Lower lobe of right lung (tissue), 2 donors: ENCODE measurements around the gene METTL6. TPM values are rescaled to one million over a fixed set of nuclear protein-coding genes. Genes with fewer than 3 reads are reported as not detected.

Experiments used
- ATAC-seq, 2 donors: fragments of 200-7000 bp; cut with Tn5 transposase; one replicate each; pipeline ENCODE4 v1.9.1; 2020 to 2022; ENCODE audit warnings: mild to moderate bottlenecking in 2 of 2, moderate library complexity in 2 of 2
- DNase-seq: peaks from one replicate; pipeline ENCODE4 v3.0.0-alpha.2; 2020
- H3K27ac ChIP-seq: fragments of 200-600 bp; one replicate; pipeline ENCODE4 v1.8.0; 2022
- H3K27me3 ChIP-seq: fragments of 200-600 bp; one replicate; pipeline ENCODE4 v1.8.0; 2022; ENCODE audit warnings: low read depth
- H3K36me3 ChIP-seq: fragments of 200-600 bp; one replicate; pipeline ENCODE4 v1.8.0; 2022; ENCODE audit warnings: mild to moderate bottlenecking
- H3K4me1 ChIP-seq: fragments of 200-600 bp; one replicate; pipeline ENCODE4 v1.8.0; 2022
- H3K4me3 ChIP-seq: fragments of 200-600 bp; one replicate; pipeline ENCODE4 v1.8.0; 2022; ENCODE audit warnings: mild to moderate bottlenecking
- H3K9me3 ChIP-seq: fragments of 200-600 bp; one replicate; pipeline ENCODE4 v1.8.0; 2022
- intact Hi-C: fragments of 100-400 bp; cut with DNase I; formaldehyde crosslinking; loops from one replicate; pipeline ENCODE4 v1.11.0; 2022
- total RNA-seq: library from RNA; stranded (reverse); fragmentation: NEBNext Ultra II Directional; extraction: Animal tissue kit (Norgen Biotek cat#: 25700); gene quantifications from one replicate; pipeline ENCODE4 v1.2.1, GENCODE V29; 2021
- TF ChIP-seq, protein P1 (sequence below): fragments of 200-600 bp; IDR thresholded peaks from one replicate; pipeline ENCODE4 v1.8.0; 2022; ENCODE audit warnings: antibody characterized with exemption, mild to moderate bottlenecking
- donor health status: DM: no; HTN: yes; CAD: no; lungs with severe emphysema.

Gene METTL6
- total RNA-seq, 1 donor from 2014 or later, result 18.1 TPM

- Histone ChIP-seq H3K27ac (no peak overlapping the region), H3K4me3 (no peak overlapping the region), H3K36me3 (no peaks in the 10 kb centered on the region), H3K9me3 (no peaks in the 10 kb centered on the region), H3K4me1 (no peaks in the 10 kb centered on the region), H3K27me3 (no peaks in the 10 kb centered on the region)
- TF ChIP-seq, protein P1, sequence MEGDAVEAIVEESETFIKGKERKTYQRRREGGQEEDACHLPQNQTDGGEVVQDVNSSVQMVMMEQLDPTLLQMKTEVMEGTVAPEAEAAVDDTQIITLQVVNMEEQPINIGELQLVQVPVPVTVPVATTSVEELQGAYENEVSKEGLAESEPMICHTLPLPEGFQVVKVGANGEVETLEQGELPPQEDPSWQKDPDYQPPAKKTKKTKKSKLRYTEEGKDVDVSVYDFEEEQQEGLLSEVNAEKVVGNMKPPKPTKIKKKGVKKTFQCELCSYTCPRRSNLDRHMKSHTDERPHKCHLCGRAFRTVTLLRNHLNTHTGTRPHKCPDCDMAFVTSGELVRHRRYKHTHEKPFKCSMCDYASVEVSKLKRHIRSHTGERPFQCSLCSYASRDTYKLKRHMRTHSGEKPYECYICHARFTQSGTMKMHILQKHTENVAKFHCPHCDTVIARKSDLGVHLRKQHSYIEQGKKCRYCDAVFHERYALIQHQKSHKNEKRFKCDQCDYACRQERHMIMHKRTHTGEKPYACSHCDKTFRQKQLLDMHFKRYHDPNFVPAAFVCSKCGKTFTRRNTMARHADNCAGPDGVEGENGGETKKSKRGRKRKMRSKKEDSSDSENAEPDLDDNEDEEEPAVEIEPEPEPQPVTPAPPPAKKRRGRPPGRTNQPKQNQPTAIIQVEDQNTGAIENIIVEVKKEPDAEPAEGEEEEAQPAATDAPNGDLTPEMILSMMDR, result no peak
- no peak for DNase-seq
- intact Hi-C loops, result no loop called here
- ATAC-seq, result no peak
These were observed 26.2 kb upstream of the METTL6 start for GRCh38 chr3:15453501-15453900.

- H3K27ac ChIP-seq, result no peak overlapping the region
- no peaks in the 10 kb centered on the region for H3K27me3 ChIP-seq
- intact Hi-C loops, result no loop called here
- DNase-seq (no peak), ATAC-seq (no peak)
- no peaks in the 10 kb centered on the region for H3K9me3 ChIP-seq
- H3K4me1 ChIP-seq, result no peaks in the 10 kb centered on the region
- H3K4me3 ChIP-seq, result no peak overlapping the region
- TF ChIP-seq, protein P1, result no peak
- H3K36me3 ChIP-seq, result no peaks in the 10 kb centered on the region
These were observed 25.6 kb upstream of the METTL6 start for GRCh38 chr3:15452961-15453360.

GRCh38 chr3:15452156-15452555 is 24.8 kb upstream of the METTL6 start:
- intact Hi-C loops, result no loop called here
- Histone ChIP-seq H3K27ac (no peak overlapping the region), H3K4me3 (no peak overlapping the region), H3K27me3 (no peaks in the 10 kb centered on the region), H3K9me3 (no peaks in the 10 kb centered on the region), H3K4me1 (no peaks in the 10 kb centered on the region), H3K36me3 (no peaks in the 10 kb centered on the region)
- ATAC-seq (no peak), DNase-seq (no peak)
- TF ChIP-seq, protein P1, result no peak

GRCh38 chr3:15451216-15452113 is 24.1 kb upstream of the METTL6 start:
- TF ChIP-seq, protein P1, result no peak
- DNase-seq, result no peak
- Histone ChIP-seq H3K27ac (no peak overlapping the region), H3K9me3 (no peaks in the 10 kb centered on the region), H3K4me3 (no peak overlapping the region), H3K36me3 (no peaks in the 10 kb centered on the region), H3K4me1 (no peaks in the 10 kb centered on the region), H3K27me3 (no peaks in the 10 kb centered on the region)
- intact Hi-C loops, result no loop called here
- no peak for ATAC-seq

GRCh38 chr3:15450438-15451215 is 23.3 kb upstream of the METTL6 start:
- no peak overlapping the region for H3K27ac ChIP-seq
- intact Hi-C loops, result no loop called here
- H3K9me3 ChIP-seq, result no peaks in the 10 kb centered on the region
- H3K36me3 ChIP-seq, result no peaks in the 10 kb centered on the region
- no peaks in the 10 kb centered on the region for H3K27me3 ChIP-seq
- TF ChIP-seq, protein P1, result no peak
- no peaks in the 10 kb centered on the region for H3K4me1 ChIP-seq
- no peak for ATAC-seq
- no peak for DNase-seq
- no peak overlapping the region for H3K4me3 ChIP-seq
